Measurements from ENCODE around the gene IDH2. TPM values are rescaled to one million over a fixed set of nuclear protein-coding genes. Genes with fewer than 3 reads are reported as not detected.

Gene IDH2
- total and polyA plus RNA-seq, 10 of the 15 experiments (the other 5 are each of a cell fraction or from before 2014, with no cell fraction given) = 2.3 to 358 (median 242) TPM

DNA sequence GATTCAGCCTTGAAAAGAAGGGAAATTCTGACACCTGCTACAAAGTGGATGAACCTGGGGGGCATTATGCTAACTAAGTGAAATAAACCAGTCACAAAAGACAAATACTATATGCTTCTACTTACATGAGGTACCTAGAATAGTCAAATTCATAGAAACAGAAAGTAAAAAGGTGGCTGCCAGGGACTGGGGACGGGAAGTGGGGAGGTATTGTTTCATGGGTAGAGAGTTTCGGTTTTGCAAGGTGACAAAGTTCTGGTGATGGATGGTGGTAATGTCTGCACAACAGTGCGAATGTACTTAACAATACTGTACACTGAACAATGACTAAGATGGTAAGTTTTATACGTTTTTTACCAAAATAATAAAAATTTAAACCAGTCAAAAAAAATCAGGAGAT is 4.8 kb downstream of the IDH2 start (continued):
- TF ChIP-seq BCL11A (IDR thresholded peaks at IDR 0.05; ENCODE audit: low read depth, low read length) (peak; percentile 70), ETV6 (conservative IDR thresholded peaks at IDR 0.05 in 1 of 2, IDR thresholded peaks at IDR 0.05 in 1 of 2; ENCODE audit: borderline replicate concordance in 1 of 2, low read depth in 1 of 2) (peak in 1 of 2 experiments; percentile 81; a peak in 2 of 4 replicates), PML (IDR thresholded peaks at IDR 0.05; ENCODE audit: low read length) (no peak), NFXL1 (IDR thresholded peaks at IDR 0.05; ENCODE audit: borderline replicate concordance) (no peak), CBFB (IDR thresholded peaks at IDR 0.05; ENCODE audit: low read depth) (no peak; the same call in 1 of the 2 replicates), JUND (IDR thresholded peaks at IDR 0.05; ENCODE audit: low read depth, low read length) (no peak), ZBED1 (IDR thresholded peaks at IDR 0.05; ENCODE audit: borderline replicate concordance) (no peak), EGR1 (IDR thresholded peaks at IDR 0.05; ENCODE audit: borderline replicate concordance in 1 of 2, low read depth in 2 of 2, low read length in 2 of 2) (no peak), POLR2A (IDR thresholded peaks at IDR 0.05; ENCODE audit: low read depth, low read length) (no peak), RUNX3 (IDR thresholded peaks at IDR 0.05; ENCODE audit: low read length) (peak; percentile 82), SUZ12 (IDR thresholded peaks at IDR 0.05; ENCODE audit: unreplicated experiment) (no peak)
- TF ChIP-seq, protein P1, sequence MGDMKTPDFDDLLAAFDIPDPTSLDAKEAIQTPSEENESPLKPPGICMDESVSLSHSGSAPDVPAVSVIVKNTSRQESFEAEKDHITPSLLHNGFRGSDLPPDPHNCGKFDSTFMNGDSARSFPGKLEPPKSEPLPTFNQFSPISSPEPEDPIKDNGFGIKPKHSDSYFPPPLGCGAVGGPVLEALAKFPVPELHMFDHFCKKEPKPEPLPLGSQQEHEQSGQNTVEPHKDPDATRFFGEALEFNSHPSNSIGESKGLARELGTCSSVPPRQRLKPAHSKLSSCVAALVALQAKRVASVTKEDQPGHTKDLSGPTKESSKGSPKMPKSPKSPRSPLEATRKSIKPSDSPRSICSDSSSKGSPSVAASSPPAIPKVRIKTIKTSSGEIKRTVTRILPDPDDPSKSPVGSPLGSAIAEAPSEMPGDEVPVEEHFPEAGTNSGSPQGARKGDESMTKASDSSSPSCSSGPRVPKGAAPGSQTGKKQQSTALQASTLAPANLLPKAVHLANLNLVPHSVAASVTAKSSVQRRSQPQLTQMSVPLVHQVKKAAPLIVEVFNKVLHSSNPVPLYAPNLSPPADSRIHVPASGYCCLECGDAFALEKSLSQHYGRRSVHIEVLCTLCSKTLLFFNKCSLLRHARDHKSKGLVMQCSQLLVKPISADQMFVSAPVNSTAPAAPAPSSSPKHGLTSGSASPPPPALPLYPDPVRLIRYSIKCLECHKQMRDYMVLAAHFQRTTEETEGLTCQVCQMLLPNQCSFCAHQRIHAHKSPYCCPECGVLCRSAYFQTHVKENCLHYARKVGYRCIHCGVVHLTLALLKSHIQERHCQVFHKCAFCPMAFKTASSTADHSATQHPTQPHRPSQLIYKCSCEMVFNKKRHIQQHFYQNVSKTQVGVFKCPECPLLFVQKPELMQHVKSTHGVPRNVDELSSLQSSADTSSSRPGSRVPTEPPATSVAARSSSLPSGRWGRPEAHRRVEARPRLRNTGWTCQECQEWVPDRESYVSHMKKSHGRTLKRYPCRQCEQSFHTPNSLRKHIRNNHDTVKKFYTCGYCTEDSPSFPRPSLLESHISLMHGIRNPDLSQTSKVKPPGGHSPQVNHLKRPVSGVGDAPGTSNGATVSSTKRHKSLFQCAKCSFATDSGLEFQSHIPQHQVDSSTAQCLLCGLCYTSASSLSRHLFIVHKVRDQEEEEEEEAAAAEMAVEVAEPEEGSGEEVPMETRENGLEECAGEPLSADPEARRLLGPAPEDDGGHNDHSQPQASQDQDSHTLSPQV (IDR thresholded peaks at IDR 0.05) = no peak
- TF ChIP-seq, protein P2, sequence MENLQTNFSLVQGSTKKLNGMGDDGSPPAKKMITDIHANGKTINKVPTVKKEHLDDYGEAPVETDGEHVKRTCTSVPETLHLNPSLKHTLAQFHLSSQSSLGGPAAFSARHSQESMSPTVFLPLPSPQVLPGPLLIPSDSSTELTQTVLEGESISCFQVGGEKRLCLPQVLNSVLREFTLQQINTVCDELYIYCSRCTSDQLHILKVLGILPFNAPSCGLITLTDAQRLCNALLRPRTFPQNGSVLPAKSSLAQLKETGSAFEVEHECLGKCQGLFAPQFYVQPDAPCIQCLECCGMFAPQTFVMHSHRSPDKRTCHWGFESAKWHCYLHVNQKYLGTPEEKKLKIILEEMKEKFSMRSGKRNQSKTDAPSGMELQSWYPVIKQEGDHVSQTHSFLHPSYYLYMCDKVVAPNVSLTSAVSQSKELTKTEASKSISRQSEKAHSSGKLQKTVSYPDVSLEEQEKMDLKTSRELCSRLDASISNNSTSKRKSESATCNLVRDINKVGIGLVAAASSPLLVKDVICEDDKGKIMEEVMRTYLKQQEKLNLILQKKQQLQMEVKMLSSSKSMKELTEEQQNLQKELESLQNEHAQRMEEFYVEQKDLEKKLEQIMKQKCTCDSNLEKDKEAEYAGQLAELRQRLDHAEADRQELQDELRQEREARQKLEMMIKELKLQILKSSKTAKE (IDR thresholded peaks at IDR 0.05; ENCODE audit: low read depth, poor library complexity, severe bottlenecking) = peak; percentile 78
- TF ChIP-seq, protein P3, sequence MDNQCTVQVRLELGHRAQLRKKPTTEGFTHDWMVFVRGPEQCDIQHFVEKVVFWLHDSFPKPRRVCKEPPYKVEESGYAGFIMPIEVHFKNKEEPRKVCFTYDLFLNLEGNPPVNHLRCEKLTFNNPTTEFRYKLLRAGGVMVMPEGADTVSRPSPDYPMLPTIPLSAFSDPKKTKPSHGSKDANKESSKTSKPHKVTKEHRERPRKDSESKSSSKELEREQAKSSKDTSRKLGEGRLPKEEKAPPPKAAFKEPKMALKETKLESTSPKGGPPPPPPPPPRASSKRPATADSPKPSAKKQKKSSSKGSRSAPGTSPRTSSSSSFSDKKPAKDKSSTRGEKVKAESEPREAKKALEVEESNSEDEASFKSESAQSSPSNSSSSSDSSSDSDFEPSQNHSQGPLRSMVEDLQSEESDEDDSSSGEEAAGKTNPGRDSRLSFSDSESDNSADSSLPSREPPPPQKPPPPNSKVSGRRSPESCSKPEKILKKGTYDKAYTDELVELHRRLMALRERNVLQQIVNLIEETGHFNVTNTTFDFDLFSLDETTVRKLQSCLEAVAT (IDR thresholded peaks at IDR 0.05) = peak; percentile 37; the same call in 1 of the 2 replicates
- TF ChIP-seq, protein P4, sequence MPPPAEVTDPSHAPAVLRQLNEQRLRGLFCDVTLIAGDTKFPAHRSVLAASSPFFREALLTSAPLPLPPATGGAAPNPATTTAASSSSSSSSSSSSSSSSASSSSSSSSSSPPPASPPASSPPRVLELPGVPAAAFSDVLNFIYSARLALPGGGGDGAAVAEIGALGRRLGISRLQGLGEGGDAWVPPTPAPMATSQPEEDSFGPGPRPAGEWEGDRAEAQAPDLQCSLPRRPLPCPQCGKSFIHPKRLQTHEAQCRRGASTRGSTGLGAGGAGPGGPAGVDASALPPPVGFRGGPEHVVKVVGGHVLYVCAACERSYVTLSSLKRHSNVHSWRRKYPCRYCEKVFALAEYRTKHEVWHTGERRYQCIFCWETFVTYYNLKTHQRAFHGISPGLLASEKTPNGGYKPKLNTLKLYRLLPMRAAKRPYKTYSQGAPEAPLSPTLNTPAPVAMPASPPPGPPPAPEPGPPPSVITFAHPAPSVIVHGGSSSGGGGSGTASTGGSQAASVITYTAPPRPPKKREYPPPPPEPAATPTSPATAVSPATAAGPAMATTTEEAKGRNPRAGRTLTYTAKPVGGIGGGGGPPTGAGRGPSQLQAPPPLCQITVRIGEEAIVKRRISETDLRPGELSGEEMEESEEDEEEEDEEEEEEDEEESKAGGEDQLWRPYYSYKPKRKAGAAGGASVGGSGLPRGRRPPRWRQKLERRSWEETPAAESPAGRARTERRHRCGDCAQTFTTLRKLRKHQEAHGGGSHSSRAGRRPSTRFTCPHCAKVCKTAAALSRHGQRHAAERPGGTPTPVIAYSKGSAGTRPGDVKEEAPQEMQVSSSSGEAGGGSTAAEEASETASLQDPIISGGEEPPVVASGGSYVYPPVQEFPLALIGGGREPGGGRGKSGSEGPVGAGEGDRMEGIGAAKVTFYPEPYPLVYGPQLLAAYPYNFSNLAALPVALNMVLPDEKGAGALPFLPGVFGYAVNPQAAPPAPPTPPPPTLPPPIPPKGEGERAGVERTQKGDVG (CRISPR knock-in tag; IDR thresholded peaks at IDR 0.05) = no peak
- TF ChIP-seq, protein P5, sequence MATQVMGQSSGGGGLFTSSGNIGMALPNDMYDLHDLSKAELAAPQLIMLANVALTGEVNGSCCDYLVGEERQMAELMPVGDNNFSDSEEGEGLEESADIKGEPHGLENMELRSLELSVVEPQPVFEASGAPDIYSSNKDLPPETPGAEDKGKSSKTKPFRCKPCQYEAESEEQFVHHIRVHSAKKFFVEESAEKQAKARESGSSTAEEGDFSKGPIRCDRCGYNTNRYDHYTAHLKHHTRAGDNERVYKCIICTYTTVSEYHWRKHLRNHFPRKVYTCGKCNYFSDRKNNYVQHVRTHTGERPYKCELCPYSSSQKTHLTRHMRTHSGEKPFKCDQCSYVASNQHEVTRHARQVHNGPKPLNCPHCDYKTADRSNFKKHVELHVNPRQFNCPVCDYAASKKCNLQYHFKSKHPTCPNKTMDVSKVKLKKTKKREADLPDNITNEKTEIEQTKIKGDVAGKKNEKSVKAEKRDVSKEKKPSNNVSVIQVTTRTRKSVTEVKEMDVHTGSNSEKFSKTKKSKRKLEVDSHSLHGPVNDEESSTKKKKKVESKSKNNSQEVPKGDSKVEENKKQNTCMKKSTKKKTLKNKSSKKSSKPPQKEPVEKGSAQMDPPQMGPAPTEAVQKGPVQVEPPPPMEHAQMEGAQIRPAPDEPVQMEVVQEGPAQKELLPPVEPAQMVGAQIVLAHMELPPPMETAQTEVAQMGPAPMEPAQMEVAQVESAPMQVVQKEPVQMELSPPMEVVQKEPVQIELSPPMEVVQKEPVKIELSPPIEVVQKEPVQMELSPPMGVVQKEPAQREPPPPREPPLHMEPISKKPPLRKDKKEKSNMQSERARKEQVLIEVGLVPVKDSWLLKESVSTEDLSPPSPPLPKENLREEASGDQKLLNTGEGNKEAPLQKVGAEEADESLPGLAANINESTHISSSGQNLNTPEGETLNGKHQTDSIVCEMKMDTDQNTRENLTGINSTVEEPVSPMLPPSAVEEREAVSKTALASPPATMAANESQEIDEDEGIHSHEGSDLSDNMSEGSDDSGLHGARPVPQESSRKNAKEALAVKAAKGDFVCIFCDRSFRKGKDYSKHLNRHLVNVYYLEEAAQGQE (IDR thresholded peaks at IDR 0.05; ENCODE audit: low read depth, low read length) = no peak

Measured in GM12878 (cell line).